GM21381 (cell line): Measurements from ENCODE around the gene NR2F6.

Experiments used
- ATAC-seq: cut with Tn5 transposase; IDR thresholded peaks from one replicate; pipeline ENCODE4 v1.9.1; 2021; ENCODE audit warnings: mild to moderate bottlenecking, moderate library complexity; ENCODE audit not compliant: unreplicated experiment

Gene NR2F6

DNA sequence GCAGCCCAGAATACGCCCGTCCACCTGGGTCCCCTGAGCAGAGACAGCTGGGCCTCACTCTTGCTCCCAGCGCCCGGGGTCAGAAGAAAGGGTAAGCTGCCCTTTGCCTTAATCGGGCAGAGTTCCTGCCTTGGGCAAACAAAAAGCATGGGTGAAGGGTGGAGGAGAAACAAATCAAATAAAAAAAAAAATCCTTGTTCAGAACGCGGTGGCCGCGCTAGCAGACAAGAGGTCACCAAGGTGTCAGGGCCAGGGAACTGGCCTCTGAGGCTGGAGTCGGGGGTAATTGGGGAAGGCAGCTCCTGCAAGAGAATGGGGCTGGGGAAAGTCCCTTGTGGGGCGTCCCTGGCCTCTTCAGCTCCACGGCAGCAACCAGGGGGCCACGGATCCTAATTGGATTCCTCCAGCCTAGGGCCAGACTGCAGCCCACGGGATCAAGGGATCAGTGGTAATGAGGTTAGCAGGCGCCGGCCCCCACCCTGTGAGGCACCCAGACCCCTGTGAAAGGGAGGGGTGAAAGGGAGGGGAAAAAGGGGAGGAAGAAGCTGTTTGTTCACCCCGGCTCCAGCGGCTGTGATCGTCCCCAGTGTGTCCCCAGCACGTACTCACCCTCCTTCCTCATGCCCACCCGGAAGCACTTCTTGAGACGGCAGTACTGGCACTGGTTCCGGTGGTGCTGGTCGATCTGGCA, 5.5 kb downstream of the NR2F6 start:
- ATAC-seq, result no peak

- no peak for ATAC-seq
Measured at GRCh38 chr19:17237747-17238706, 7.7 kb downstream of the NR2F6 start.

DNA sequence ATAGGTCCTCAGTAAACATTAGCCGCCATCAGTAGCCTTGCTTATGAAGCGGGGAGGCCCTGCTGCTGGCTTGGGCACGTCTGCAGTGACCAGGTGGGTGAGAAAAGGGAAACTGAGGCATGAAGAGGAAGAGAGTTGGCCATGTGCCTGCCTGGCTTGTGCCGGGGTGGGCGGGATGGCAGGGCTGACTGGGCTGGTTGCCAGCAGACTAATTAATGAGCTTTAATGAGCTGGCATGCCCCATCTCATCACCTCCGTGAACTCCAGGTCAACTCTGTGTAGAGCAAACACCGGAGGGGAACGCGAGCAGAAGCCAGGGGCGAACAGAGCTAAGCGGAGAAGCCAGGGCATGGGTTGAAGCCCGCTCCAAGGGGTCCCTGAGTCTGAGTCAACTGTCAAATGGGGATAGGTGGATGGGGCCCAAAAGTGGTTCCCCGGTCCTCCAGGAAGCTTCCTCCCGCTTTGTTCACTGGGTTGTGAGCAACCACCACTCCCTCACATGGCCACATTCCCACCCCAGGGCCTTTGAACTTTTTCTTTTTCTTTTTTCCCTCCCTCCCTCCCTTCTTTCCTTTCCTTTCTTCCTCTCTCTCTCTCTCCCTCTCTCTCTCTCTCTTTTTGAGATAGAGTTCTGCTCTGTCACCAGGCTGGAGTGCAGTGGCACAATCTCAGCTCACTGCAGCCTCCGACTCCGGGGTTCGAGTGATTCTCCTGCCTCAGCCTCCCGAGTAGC, 8.7 kb downstream of the NR2F6 start:
- ATAC-seq, result no peak

DNA sequence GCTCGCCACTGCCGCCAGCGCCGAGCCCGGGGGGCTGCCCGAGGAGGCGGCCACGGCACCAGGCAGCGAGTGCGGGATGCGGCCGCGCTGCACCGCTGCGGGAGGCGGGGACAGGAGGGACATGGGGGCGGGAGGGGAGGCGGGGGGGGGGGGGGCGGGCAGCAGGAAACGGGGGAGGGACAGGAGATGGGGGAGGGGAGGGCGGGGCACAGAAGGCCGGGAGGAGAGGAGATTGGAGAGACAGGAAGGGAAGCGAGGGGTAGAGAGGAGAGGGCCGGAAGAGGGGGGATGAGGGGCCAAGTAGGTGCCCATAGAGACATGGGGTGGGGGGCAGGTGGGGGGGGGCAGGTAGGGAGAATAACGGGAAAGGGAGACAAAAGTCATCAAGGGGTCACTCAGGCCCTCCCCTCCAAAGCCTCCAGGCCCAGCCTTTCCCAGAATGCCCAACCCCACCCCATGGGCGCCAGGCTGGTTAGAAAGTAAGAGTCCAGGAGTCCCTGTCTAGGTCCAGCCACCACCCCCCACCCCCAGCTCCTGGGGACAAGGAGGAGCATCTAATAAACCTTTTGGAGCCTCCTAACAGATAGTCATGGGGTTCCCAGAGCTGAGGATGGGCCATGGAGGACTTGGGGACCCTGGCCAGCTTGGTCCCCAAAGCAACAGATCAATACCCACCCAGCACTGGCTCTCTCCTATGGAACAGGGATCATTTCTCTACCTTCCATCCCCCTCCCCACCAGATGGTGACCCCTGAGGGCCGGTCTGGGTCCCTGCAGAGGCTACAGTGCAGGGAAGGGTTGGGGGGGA, 9.5 kb downstream of the NR2F6 start:
- ATAC-seq, result peak; percentile 22

DNA sequence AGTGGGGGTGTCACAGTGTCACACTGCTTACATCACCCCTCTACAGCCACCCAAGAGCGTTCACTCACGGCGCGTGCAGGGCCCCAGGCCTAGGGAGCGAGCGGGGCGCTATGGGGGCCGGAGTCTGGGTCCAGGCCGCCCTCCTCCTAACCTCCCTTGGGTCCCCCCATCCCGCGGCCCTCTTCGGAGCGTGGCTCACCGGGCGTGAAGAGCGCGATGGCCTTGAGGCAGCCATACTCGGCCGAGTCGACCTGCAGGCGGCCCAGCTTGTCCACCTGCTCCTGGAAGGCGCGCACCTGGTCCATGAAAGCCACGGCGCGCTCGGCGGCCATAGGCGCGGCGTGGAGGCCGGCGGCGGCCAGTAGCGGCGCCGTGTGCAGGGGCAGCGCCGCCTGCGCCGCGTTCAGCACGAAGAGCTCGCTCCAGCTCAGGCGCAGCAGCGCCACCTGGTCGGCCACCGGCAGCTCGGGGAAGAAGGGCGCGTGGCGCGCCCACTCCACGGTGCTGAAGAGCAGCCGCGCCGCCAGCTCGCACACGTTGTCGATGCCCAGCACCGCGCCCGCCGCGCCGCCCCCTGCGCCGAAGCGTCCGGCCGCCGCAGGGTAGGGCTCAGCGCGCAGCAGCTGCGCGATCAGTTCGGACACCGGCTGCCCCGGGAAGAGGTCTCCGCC, 10.3 kb downstream of the NR2F6 start:
- ATAC-seq, result peak; percentile 70

- no peak for ATAC-seq
Measured at GRCh38 chr19:17234911-17235299, 10.8 kb downstream of the NR2F6 start.

DNA sequence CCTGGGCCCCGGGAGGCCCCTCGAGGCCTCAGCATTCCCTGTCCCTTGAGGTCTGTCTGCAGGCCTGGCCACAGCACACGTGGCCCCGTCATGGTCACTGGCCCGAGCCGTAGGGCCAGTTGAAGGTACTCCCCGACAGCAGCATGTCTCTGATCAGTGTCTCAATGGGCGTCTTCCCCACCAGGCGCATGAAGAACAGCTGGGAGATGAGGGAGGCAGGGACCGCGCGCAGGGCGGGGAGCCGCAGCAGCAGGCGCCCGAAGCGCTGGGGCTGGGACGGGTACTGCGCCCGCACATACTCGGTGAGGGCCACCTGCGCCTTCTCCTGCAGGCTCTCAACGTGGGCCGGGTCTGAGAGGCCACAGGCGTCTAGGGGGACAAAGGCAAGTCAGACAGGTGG, 13.5 kb downstream of the NR2F6 start:
- ATAC-seq, result no peak

DNA sequence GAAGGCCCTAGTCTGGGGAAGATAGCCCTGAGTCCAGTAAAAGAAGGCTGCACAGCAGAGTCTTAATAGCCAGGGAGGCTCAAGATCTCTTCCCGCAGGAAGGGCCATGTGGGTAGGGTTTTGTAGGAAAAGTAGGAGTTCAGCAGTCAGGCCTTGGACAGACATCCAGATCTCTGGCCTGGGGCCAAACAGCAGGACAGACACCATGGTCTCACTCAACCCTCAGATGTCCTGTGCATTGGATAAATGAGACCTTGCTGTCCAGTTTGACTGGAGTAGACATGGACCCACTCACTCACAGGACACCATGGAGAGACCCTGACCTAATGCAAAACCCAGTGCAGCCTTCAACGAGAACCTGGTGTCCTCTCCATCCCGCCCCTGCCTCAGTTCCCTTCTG, 15.8 kb downstream of the NR2F6 start:
- ATAC-seq, result no peak

- no peak for ATAC-seq
Measured at GRCh38 chr19:17227798-17228367, 17.8 kb downstream of the NR2F6 start.

- ATAC-seq, result peak; percentile 86
Measured at GRCh38 chr19:17226002-17226933, 19.5 kb downstream of the NR2F6 start, which contains the start of gene OCEL1. TSS of gene OCEL1 (plus strand) at chr19:17226226. CDS start at chr19:17226248, 22 bp downstream.

DNA sequence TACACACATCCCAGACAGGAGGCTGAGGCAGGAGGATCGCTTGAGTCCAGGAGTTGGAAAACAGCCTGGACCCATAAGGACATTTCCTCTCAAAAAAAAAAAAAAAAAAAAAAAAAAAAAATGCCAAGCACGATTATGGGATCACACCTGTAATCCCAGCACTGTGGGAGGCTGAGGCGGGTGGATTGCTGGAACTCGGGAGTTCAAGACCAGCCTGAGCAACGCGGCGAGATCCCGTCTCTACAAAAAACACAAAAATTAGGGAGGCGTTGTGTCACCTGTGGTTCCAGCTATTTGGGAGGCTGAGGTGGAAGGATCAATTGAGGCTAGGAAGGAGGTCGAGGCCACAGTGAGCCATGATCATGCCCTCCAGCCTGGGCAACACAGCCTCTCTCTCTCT, 20.7 kb downstream of the NR2F6 start:
- ATAC-seq, result no peak

GRCh38 chr19:17220207-17220758, 25.4 kb downstream of the NR2F6 start:
- ATAC-seq, result no peak

DNA sequence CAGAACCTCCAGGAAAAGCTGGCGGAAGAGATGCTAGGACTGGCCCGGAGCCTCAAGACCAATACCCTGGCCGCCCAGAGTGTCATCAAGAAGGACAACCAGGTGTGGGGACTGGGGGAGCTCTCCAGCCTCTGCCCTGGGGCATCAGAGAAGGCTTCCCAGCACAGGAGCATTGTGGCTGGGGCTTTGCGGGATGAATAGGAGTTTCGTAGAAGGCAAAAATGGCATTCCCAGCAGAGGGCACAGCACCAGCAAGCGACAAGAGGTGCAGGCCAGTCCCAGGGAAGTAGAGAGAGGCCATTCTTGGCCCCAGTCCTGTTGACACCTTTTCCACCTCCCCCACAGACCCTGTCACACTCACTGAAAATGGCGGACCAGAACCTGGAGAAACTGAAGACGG, 26.4 kb downstream of the NR2F6 start:
- no peak for ATAC-seq

- ATAC-seq, result no peak
Measured at GRCh38 chr19:17216058-17216670, 29.6 kb downstream of the NR2F6 start.

- peak; percentile 84 for ATAC-seq
Measured at GRCh38 chr19:17215127-17215971, 30.4 kb downstream of the NR2F6 start, which contains the start of gene USE1. TSS of gene USE1 (plus strand) at chr19:17215357. CDS start at chr19:17215406, 49 bp downstream.

DNA sequence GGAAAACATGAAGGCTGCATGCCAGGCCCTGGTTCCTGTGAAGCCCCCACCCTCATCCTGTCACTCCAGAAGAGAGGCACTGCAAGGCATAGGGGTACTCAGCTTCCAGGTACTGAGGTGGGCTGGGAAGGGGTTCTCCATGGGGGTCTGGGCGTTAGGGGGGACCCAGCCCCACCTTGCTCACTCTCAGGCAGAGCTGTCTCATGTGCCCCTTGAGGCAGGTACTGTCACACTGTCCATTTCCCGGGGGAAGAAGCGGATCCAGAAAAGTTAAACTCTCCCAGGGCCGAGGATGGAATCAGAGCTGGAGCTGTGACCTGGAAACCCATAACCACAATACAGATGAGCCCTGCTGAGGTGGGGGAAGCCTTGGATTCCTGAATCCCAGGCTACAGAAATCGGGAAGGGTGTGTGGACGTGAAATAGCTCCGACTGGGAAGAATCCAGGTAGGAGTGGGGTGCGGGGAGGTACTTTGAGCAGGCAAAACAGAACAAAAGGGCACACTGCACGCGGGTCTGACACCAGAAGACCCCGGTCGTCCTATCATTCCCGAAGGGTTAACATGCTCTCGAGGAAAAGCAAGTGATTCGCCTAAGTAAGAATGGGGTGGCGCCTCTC, 31.1 kb downstream of the NR2F6 start:
- ATAC-seq, result no peak
